GM18499 (cell line): ENCODE measurements around the gene SUN2.

ENCODE experiments used
- ATAC-seq: cut with Tn5 transposase; IDR thresholded peaks from one replicate; pipeline ENCODE4 v1.9.1; 2021; ENCODE audit warnings: moderate number of reproducible peaks; ENCODE audit not compliant: insufficient read depth, unreplicated experiment

Gene SUN2

GRCh38 chr22:38737302-38738060 lies 18.3 kb downstream of the SUN2 start:
- ATAC-seq: no peak

GRCh38 chr22:38736257-38736570 lies 19.6 kb downstream of the SUN2 start:
- ATAC-seq: no peak

GRCh38 chr22:38735465-38736256 lies 20.1 kb downstream of the SUN2 start:
- ATAC-seq: no peak

GRCh38 chr22:38735126-38735464 lies 20.7 kb downstream of the SUN2 start:
- ATAC-seq: no peak

GRCh38 chr22:38734421-38735100 lies 21.2 kb downstream of the SUN2 start:
- no peak for ATAC-seq

GRCh38 chr22:38733724-38734381 lies 21.9 kb downstream of the SUN2 start:
- no peak for ATAC-seq

- no peak for ATAC-seq
These were observed 22.5 kb downstream of the SUN2 start for GRCh38 chr22:38733329-38733723.

GRCh38 chr22:38732251-38732815 lies 23.5 kb downstream of the SUN2 start:
- ATAC-seq: no peak

- ATAC-seq: no peak
These were observed 24.1 kb downstream of the SUN2 start for GRCh38 chr22:38731703-38732161.

GRCh38 chr22:38730411-38730871 lies 25.4 kb downstream of the SUN2 start:
- no peak for ATAC-seq

- no peak for ATAC-seq
These were observed 25.9 kb downstream of the SUN2 start for GRCh38 chr22:38729946-38730345.

- ATAC-seq: no peak
These were observed 26.7 kb downstream of the SUN2 start for GRCh38 chr22:38728871-38729796.

GRCh38 chr22:38727530-38728451 lies 28.0 kb downstream of the SUN2 start:
- no peak for ATAC-seq

GRCh38 chr22:38727123-38727522 lies 28.7 kb downstream of the SUN2 start:
- ATAC-seq: no peak

GRCh38 chr22:38725900-38726655 lies 29.7 kb downstream of the SUN2 start:
- ATAC-seq: no peak

GRCh38 chr22:38724926-38725571 lies 30.7 kb downstream of the SUN2 start:
- ATAC-seq: no peak

GRCh38 chr22:38724176-38724575 lies 31.6 kb downstream of the SUN2 start:
- no peak for ATAC-seq
